Transverse colon (tissue), 4 donors: ENCODE measurements around the gene TGFBI. TPM values are rescaled to one million over a fixed set of nuclear protein-coding genes. Genes with fewer than 3 reads are reported as not detected.

Experiments
- DNase-seq: peaks from one replicate; pipeline ENCODE4 v3.0.0-alpha.2; 2019
- H3K27ac ChIP-seq, 4 donors: fragments of 200-600 bp; sonication (generic); 2 replicates each; pipeline ENCODE4 v1.5.1; 2016 to 2018; ENCODE audit warnings: inconsistent platforms in 4 of 4
- H3K27me3 ChIP-seq: fragments of 200-600 bp; sonication (generic); 2 replicates; pipeline ENCODE4 v1.5.1; 2017; ENCODE audit warnings: inconsistent platforms
- H3K36me3 ChIP-seq, 4 donors: fragments of 200-600 bp; sonication (generic); 2 replicates each; pipeline ENCODE4 v1.5.1; 2017 to 2019; ENCODE audit warnings: inconsistent platforms in 4 of 4
- H3K4me1 ChIP-seq, 4 donors: fragments of 200-600 bp; sonication (generic); 2 replicates each; pipeline ENCODE4 v1.5.1; 2017 to 2020; ENCODE audit warnings: inconsistent platforms in 4 of 4
- H3K4me3 ChIP-seq, 4 donors: fragments of 200-600 bp; sonication (generic); 1 replicate in 1 of 4; 2 replicates in 3 of 4; pipeline versions ENCODE4 v1.5.1 to v1.6.1; 2017 to 2019; ENCODE audit warnings: inconsistent platforms in 4 of 4
- H3K9me3 ChIP-seq, 2 donors: fragments of 200-600 bp; sonication (generic); 2 replicates each; pipeline ENCODE4 v1.5.1; 2017 to 2019; ENCODE audit warnings: inconsistent platforms in 2 of 2
- EP300 ChIP-seq: sonication (generic); formaldehyde crosslinking; IDR thresholded peaks from one replicate; pipeline ENCODE4 v1.6.1; 2017; ENCODE audit warnings: antibody characterized with exemption, low read depth
- POLR2A ChIP-seq: fragments of 450-650 bp; IDR thresholded peaks from one replicate; pipeline ENCODE4 v1.6.1; 2016; ENCODE audit warnings: antibody characterized with exemption, mild to moderate bottlenecking, moderate library complexity
- POLR2AphosphoS5 ChIP-seq, 3 donors: sonication (generic); formaldehyde crosslinking; IDR thresholded peaks; one replicate each; pipeline ENCODE4 v1.6.1; 2016; ENCODE audit warnings: antibody characterized with exemption in 3 of 3
- WGBS, 2 donors: methylation state at CpG; one replicate each; pipeline ENCODE4 v1.1.5; 2018; ENCODE audit warnings: low coverage in 1 of 2; 5-methylcytosine and 5-hydroxymethylcytosine counted together
- in situ Hi-C, 4 donors: fragments of 200-750 bp; cut with MboI; loops; one replicate each; pipeline versions ENCODE4 v1.15.0 to v1.15.1; 2017; ENCODE audit warnings: low sequenced_read_pairs in 3 of 4, low pct_ligation_motif_present in 1 of 4, low pct_unique_long_range_greater_than_20kb in 1 of 4
- intact Hi-C: fragments of 100-400 bp; cut with DNase I; formaldehyde crosslinking; loops from one replicate; pipeline ENCODE4 v1.15.1; 2023; ENCODE audit warnings: low total_unique reads
- total RNA-seq, 4 donors: library from RNA; depleted of rRNA; stranded (reverse); fragments of >200 nt; gene quantifications; one replicate each; pipeline ENCODE4 v1.1.0, GENCODE V29; 2016
- TF ChIP-seq, protein P1 (sequence below), 5 experiments: fragments of 200-600 bp in 3 of 5; fragments of 450-650 bp in 2 of 5; sonication (generic) in 3 of 5; IDR thresholded peaks; 1 replicate in 2 of 5; 2 replicates in 3 of 5; pipeline ENCODE4 v1.5.1; 2016 to 2017; ENCODE audit warnings: antibody characterized with exemption in 5 of 5, inconsistent platforms in 3 of 5, mild to moderate bottlenecking in 2 of 5, moderate library complexity in 1 of 5

The TGFBI gene
- total RNA-seq, 4 donors from 2014 or later: 22.4 to 79.6 (median 29.8) TPM

DNA sequence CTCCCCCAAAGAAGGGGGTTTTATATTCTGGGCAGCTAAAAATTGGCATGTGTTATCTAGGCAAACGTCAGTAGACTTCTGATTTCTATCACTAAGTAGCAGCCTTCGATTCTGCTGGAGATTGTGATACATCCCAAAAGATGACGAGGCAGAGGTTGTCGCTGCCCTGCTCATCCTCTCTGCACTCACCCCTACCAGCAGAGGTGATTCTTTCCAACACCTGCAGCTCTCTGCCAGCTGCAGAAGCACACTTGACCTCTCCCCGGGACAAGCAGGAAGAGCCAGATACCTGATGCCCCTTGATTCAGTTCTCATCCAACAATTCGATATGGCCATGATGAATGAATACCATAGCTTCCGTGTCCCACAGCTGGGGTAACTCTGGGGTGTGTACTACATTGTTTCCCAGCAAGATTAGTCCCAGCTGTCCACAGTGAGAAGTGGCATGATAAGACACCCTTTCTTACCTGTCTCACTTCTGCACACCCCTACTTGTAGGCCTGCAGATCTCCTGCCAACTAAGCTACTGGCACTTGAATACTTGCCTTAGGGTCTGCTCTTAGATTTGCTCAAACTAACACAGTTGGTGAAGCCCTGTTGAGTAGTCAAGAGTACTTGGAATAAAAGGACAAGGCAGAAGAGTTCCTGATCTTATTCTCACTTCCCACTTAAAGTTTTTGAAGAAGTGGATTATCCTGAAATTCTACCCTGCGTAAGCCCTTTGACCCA, 66.3 kb downstream of the TGFBI start:
- no peaks in the 10 kb centered on the region for H3K27me3 ChIP-seq
- 20 to 52% methylated on average over 1 to 8 of the region's 8 CpGs for WGBS, 2 donors
- DNase-seq: no peak
- peaks cover 0 to 26% (median 9%) of the 10 kb centered on the region in 4 donors for H3K4me1 ChIP-seq
- H3K4me3 ChIP-seq: no peak overlapping the region
- H3K9me3 ChIP-seq: no peaks in the 10 kb centered on the region
- in situ Hi-C loops (no loop called here), intact Hi-C loops (no loop called here)
- H3K27ac ChIP-seq: peak overlapping the region; percentile 56 to 70 (median 69)
- TF ChIP-seq EP300 (no peak), POLR2AphosphoS5 (IDR thresholded peaks at IDR 0.05) (no peak), POLR2A (no peak)
- TF ChIP-seq, protein P1, sequence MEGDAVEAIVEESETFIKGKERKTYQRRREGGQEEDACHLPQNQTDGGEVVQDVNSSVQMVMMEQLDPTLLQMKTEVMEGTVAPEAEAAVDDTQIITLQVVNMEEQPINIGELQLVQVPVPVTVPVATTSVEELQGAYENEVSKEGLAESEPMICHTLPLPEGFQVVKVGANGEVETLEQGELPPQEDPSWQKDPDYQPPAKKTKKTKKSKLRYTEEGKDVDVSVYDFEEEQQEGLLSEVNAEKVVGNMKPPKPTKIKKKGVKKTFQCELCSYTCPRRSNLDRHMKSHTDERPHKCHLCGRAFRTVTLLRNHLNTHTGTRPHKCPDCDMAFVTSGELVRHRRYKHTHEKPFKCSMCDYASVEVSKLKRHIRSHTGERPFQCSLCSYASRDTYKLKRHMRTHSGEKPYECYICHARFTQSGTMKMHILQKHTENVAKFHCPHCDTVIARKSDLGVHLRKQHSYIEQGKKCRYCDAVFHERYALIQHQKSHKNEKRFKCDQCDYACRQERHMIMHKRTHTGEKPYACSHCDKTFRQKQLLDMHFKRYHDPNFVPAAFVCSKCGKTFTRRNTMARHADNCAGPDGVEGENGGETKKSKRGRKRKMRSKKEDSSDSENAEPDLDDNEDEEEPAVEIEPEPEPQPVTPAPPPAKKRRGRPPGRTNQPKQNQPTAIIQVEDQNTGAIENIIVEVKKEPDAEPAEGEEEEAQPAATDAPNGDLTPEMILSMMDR (IDR thresholded peaks at IDR 0.05): no peak
- H3K36me3 ChIP-seq: no peaks in the 10 kb centered on the region

DNA sequence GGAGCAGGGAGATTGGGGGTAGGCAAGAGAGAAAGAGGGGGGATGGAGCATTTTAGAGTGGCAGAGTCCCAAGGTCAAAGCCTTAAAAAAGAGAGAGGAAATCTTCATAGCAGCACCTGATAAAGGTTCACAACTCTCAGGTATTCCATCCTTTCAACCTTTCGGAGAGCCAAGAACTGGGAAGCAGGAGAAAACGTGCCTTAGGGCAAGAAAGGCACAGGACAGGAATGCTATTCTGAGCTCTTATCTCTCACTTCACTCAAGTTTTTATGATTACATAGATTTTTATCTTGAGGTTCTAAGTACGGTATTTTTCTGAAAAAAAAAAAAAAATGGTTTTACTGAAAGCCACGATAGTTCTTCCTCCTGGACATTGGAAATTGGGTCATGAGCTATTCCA, 69.4 kb downstream of the TGFBI start:
- Histone ChIP-seq H3K4me1 (peaks cover 0 to 19% (median 5%) of the 10 kb centered on the region in 4 donors), H3K27me3 (no peaks in the 10 kb centered on the region), H3K36me3 (no peaks in the 10 kb centered on the region), H3K27ac (no peak overlapping the region), H3K9me3 (no peaks in the 10 kb centered on the region), H3K4me3 (no peak overlapping the region)
- in situ Hi-C loops: no loop called here
- intact Hi-C loops: no loop called here
- 36 to 44% methylated on average over 4 of the region's 4 CpGs for WGBS, 2 donors
- DNase-seq: no peak
- no peak for TF ChIP-seq POLR2A
- no peak for TF ChIP-seq POLR2AphosphoS5 (IDR thresholded peaks at IDR 0.05)
- TF ChIP-seq EP300: no peak
- TF ChIP-seq, protein P1 (IDR thresholded peaks at IDR 0.05): no peak

DNA sequence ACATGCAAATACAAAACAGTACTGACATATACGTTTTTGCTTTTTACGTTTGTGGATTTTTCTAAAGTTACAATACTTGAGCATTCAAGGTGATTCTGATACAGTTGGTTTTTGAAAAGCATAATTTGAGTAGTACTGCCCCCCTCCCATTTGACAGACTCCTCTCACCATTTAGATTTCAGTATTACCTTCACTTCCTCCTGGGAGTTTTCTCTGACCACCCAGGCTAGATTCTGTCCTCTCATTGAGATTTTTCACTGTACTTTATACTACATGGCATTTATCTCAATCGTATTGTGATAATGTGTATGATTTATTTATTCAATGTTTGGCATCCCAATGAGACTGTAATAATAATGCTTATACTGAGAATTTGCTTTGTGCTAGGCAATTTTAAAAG, 71.1 kb downstream of the TGFBI start:
- intact Hi-C loops: no loop called here
- TF ChIP-seq POLR2A (no peak), POLR2AphosphoS5 (IDR thresholded peaks at IDR 0.05) (no peak), EP300 (no peak)
- TF ChIP-seq, protein P1 (IDR thresholded peaks at IDR 0.05): no peak
- 79 to 82% methylated on average over 3 of the region's 3 CpGs for WGBS, 2 donors

DNA sequence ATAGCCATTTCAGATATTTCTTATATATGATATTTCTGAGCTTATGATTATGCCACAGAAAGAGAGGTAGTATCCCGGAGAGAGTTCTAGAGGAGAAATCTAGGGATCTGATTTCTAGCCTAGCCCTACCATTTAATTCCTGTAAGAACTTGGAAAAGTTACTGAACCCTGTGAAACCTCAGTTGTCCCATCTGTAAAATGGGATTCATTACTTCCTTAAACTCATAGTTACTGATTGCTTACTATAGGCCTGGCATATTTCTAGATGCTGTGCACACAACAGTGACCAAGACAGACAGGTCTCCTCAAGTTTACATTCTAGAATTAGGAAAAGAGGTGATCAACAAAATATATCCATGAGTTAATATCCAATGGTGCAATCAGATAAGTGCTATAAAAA, 73.1 kb downstream of the TGFBI start:
- Histone ChIP-seq H3K27ac (no peak overlapping the region), H3K9me3 (no peaks in the 10 kb centered on the region), H3K4me1 (no peaks in the 10 kb centered on the region), H3K4me3 (no peak overlapping the region), H3K27me3 (no peaks in the 10 kb centered on the region), H3K36me3 (no peaks in the 10 kb centered on the region)
- no peak for TF ChIP-seq EP300
- no peak for TF ChIP-seq POLR2AphosphoS5 (IDR thresholded peaks at IDR 0.05)
- TF ChIP-seq POLR2A: no peak
- 93 to 94% methylated on average over 1 of the region's 1 CpG for WGBS, 2 donors
- in situ Hi-C loops: no loop called here
- DNase-seq: no peak
- intact Hi-C loops: no loop called here

More for the DNA sequence above, 71.1 kb downstream of the TGFBI start:
- in situ Hi-C loops: no loop called here
- H3K27ac ChIP-seq: no peak overlapping the region
- peaks cover 0 to 10% (median under 1%) of the 10 kb centered on the region in 4 donors for H3K4me1 ChIP-seq
- H3K9me3 ChIP-seq: no peaks in the 10 kb centered on the region
- no peaks in the 10 kb centered on the region for H3K36me3 ChIP-seq
- no peak overlapping the region for H3K4me3 ChIP-seq
- DNase-seq: no peak
- no peaks in the 10 kb centered on the region for H3K27me3 ChIP-seq

DNA sequence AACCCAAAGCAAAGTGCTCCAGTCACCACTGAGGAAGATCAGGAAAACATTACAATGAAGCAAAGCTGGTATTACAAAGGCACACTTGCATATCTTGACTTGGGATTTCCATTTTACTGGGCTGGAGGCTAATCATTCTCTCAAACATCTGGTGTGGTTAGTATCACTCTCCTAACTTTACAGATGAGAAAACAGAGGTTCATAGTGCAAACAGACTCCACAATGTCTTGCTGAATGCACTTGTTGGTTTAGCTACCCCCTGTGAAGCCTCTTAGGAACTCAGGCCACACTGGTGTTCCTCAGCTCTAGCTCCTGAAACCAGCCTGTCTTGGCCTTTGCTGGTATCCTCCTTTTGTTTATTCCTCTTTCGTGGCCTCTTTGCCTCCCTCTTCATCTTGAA, 74.3 kb downstream of the TGFBI start:
- Histone ChIP-seq H3K36me3 (no peaks in the 10 kb centered on the region), H3K4me1 (no peaks in the 10 kb centered on the region), H3K27me3 (no peaks in the 10 kb centered on the region), H3K9me3 (no peaks in the 10 kb centered on the region), H3K4me3 (no peak overlapping the region), H3K27ac (no peak overlapping the region)
- no peak for TF ChIP-seq EP300
- DNase-seq: no peak
- intact Hi-C loops (no loop called here), in situ Hi-C loops (no loop called here)
- 86 to 100% methylated on average over 1 of the region's 1 CpG for WGBS, 2 donors
